HCT116 (cell line): Measurements from ENCODE around the gene TTC21B. TPM values are rescaled to one million over a fixed set of nuclear protein-coding genes. Genes with fewer than 3 reads are reported as not detected.

Source experiments
- ATAC-seq: fragments of 200-7000 bp; cut with Tn5 transposase; 2 replicates; pipeline ENCODE4 v1.9.1; 2020; ENCODE audit warnings: mild to moderate bottlenecking, moderate library complexity
- BruUV-seq: library from RNA; stranded (reverse); fragments of 400-500 nt; replicated peaks from 2 replicates; lab custom pipeline; 2021; lab: Mats Ljungman, UMichigan
- CTCF ChIA-PET: fragments of 300-600 bp; sonication (Branson Sonifier 250); formaldehyde crosslinking; loops from one replicate; lab custom pipeline; 2021; ENCODE audit warnings: antibody characterized with exemption; lab: Charles Lee
- POLR2A ChIA-PET: fragments of 300-600, 350-600 bp; sonication (Branson Sonifier 250); formaldehyde crosslinking; loops from one replicate; lab custom pipeline; 2021; ENCODE audit warnings: antibody characterized with exemption; lab: Charles Lee
- RAD21 ChIA-PET, 2 experiments: fragments of 300-600 bp; sonication (Branson Sonifier 250); formaldehyde crosslinking; loops; one replicate each; lab custom pipeline; 2023; ENCODE audit warnings: low total read pairs in 2 of 2; ENCODE audit not compliant: uncharacterized antibody in 2 of 2, unreplicated experiment in 2 of 2, low non-redundant PET in 1 of 2; lab: Charles Lee
- DNase-seq: peaks from one replicate; pipeline ENCODE4 v3.0.0-alpha.2; 2010; ENCODE audit warnings: low read depth, low spot score
- H2AFZ ChIP-seq: fragments of 200-600 bp; shearing (Covaris generic), sonication (generic); 2 replicates; pipeline ENCODE4 v1.6.1; 2017; ENCODE audit warnings: low read depth, mixed run types, mixed read lengths, antibody characterized with exemption, low read length; ENCODE audit not compliant: poor library complexity, severe bottlenecking
- H3K27ac ChIP-seq: 2 replicates; pipeline ENCODE4 v1.5.1; 2012; ENCODE audit warnings: low read depth, low read length
- H3K27me3 ChIP-seq: fragments of 200-600 bp; sonication (generic); 2 replicates; pipeline ENCODE4 v1.6.1; 2016; ENCODE audit warnings: mixed run types, low read length, mixed read lengths; ENCODE audit not compliant: insufficient read depth
- H3K36me3 ChIP-seq, 2 experiments: fragments of 200-500 bp in 1 of 2; fragments of 200-600 bp in 1 of 2; sonication (Bioruptor generic) in 1 of 2; sonication (generic) in 1 of 2; 2 replicates each; pipeline versions ENCODE4 v1.5.1 to v1.6.1; 2014 to 2016; ENCODE audit warnings: low read length in 2 of 2, inconsistent platforms in 1 of 2, mixed read lengths in 1 of 2, mixed run types in 1 of 2; ENCODE audit not compliant: insufficient read depth in 2 of 2, control insufficient read depth in 1 of 2
- H3K4me1 ChIP-seq, 2 experiments: fragments of 200-600 bp in 1 of 2; sonication (generic) in 1 of 2; 2 replicates each; pipeline versions ENCODE4 v1.5.1 to v1.6.1; 2012 to 2017; ENCODE audit warnings: low read length in 2 of 2, inconsistent platforms in 1 of 2, mild to moderate bottlenecking in 1 of 2, mixed read lengths in 1 of 2, mixed run types in 1 of 2, moderate library complexity in 1 of 2; ENCODE audit not compliant: insufficient read depth in 2 of 2, control insufficient read depth in 1 of 2
- H3K4me2 ChIP-seq: fragments of 200-600 bp; sonication (generic); 2 replicates; pipeline ENCODE4 v1.6.1; 2017; ENCODE audit warnings: mixed run types, low read length, mixed read lengths
- H3K4me3 ChIP-seq, 2 experiments: fragments of 200-600 bp in 1 of 2; sonication (generic) in 1 of 2; replicated peaks in 1 of 2; 2 replicates each; pipeline ENCODE4 v1.5.1; 2011 to 2016; ENCODE audit warnings: low read length in 2 of 2, control low read depth in 1 of 2, low read depth in 1 of 2, mild to moderate bottlenecking in 1 of 2, mixed read lengths in 1 of 2, mixed run types in 1 of 2
- H3K79me2 ChIP-seq: fragments of 200-600 bp; sonication (generic); 2 replicates; pipeline ENCODE4 v1.6.1; 2017; ENCODE audit warnings: mild to moderate bottlenecking, mixed run types, low read length, moderate library complexity, mixed read lengths; ENCODE audit not compliant: insufficient read depth
- H3K9ac ChIP-seq: fragments of 200-600 bp; sonication (generic); 2 replicates; pipeline ENCODE4 v1.6.1; 2016; ENCODE audit warnings: low read length, mixed read lengths
- H3K9me2 ChIP-seq: fragments of 200-600 bp; sonication (generic), shearing (Covaris generic); 2 replicates; pipeline ENCODE4 v1.6.1; 2017; ENCODE audit warnings: mixed run types, mild to moderate bottlenecking, moderate library complexity; ENCODE audit not compliant: insufficient read depth
- H3K9me3 ChIP-seq, 2 experiments: fragments of 200-500 bp in 1 of 2; fragments of 200-600 bp in 1 of 2; sonication (Bioruptor generic) in 1 of 2; sonication (generic) in 1 of 2; 2 replicates each; pipeline ENCODE4 v1.6.1; 2014 to 2017; ENCODE audit warnings: low read length in 2 of 2, mixed read lengths in 2 of 2, inconsistent platforms in 1 of 2, low read depth in 1 of 2, mild to moderate bottlenecking in 1 of 2, mixed run types in 1 of 2, moderate library complexity in 1 of 2; ENCODE audit not compliant: control insufficient read depth in 1 of 2, insufficient read depth in 1 of 2
- H4K20me1 ChIP-seq: fragments of 200-600 bp; sonication (generic), shearing (Covaris generic); 2 replicates; pipeline ENCODE4 v1.6.1; 2017; ENCODE audit warnings: mixed run types, mild to moderate bottlenecking, moderate library complexity; ENCODE audit not compliant: insufficient read depth
- FOSL1 ChIP-seq: IDR thresholded peaks from 2 replicates; pipeline ENCODE4 v1.6.1; 2012; ENCODE audit warnings: low read depth
- JUND ChIP-seq: IDR thresholded peaks from 2 replicates; pipeline ENCODE4 v1.6.1; 2012
- REST ChIP-seq: IDR thresholded peaks from 2 replicates; pipeline ENCODE4 v1.6.1; 2012; ENCODE audit warnings: low read depth
- SRF ChIP-seq: IDR thresholded peaks from 2 replicates; pipeline ENCODE4 v1.6.1; 2012; ENCODE audit warnings: low read depth
- YY1 ChIP-seq: IDR thresholded peaks from 2 replicates; pipeline ENCODE4 v1.6.1; 2011; ENCODE audit warnings: low read length, low read depth, moderate library complexity, mild to moderate bottlenecking; ENCODE audit not compliant: insufficient replicate concordance; ENCODE audit errors: extremely low read depth
- intact Hi-C: fragments of 100-400 bp; cut with micrococcal nuclease; formaldehyde crosslinking; loops from 2 replicates; pipeline ENCODE4 v1.10.0; 2022
- total RNA-seq: library from RNA; stranded (reverse); gene quantifications from one replicate; pipeline ENCODE4 v1.2.1, GENCODE V29; 2021; ENCODE audit not compliant: unreplicated experiment

Gene TTC21B
- total RNA-seq, 1 experiment from 2014 or later, result 12.2 TPM

GRCh38 chr2:165904432-165904831 is 49.1 kb downstream of the TTC21B start:
- DNase-seq, result no peak
- Histone ChIP-seq H3K9ac (no peak overlapping the region), H3K79me2 (no peaks in the 10 kb centered on the region), H3K27me3 (no peaks in the 10 kb centered on the region), H3K4me2 (no peak overlapping the region), H2AFZ (no peak overlapping the region), H3K9me3 (no peaks in the 10 kb centered on the region), H3K27ac (no peak overlapping the region), H3K9me2 (no peaks in the 10 kb centered on the region), H3K36me3 (peaks cover 0 to 2% of the 10 kb centered on the region in 2 experiments; a peak in 1 of 4 replicates), H3K4me1 (no peaks in the 10 kb centered on the region), H3K4me3 (no peak overlapping the region), H4K20me1 (no peaks in the 10 kb centered on the region; the same call in 1 of the 2 replicates)
- no TSS peak for BruUV-seq
- intact Hi-C loops, result no loop called here
- ChIA-PET CTCF (no interaction called here), RAD21 (no interaction called here), POLR2A (no interaction called here)
- ATAC-seq, result no peak
- TF ChIP-seq YY1, result no peak

DNA sequence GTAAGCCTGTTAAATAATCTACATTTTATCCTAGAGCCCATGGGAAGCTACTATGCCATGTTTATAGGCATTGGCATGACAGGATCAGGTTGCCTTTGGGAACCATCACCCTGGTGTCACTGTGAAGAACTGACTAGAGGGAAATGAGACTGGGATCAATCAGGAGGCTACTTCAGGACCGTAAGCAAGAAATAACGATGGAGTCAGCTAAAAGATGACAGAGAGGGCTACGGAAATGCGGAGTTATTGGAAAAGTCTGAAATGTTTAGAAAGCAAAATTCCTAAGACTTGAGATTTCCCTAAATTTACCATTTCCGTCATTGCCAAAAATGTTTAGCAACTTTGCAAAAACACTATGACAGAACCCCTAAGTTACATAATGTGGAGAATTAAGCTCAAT is 50.2 kb downstream of the TTC21B start:
- ATAC-seq (no peak), DNase-seq (no peak)
- no peaks in the 10 kb centered on the region for H3K27me3 ChIP-seq
- H2AFZ ChIP-seq, result no peak overlapping the region
- H3K36me3 ChIP-seq, result peaks cover 0 to 5% of the 10 kb centered on the region in 2 experiments; a peak in 1 of 4 replicates
- no peak overlapping the region for H3K9ac ChIP-seq
- no TSS peak for BruUV-seq
- no peak overlapping the region for H3K4me3 ChIP-seq
- ChIA-PET POLR2A (no interaction called here), RAD21 (no interaction called here), CTCF (no interaction called here)
- intact Hi-C loops, result no loop called here
- no peak overlapping the region for H3K4me2 ChIP-seq
- no peaks in the 10 kb centered on the region for H3K9me2 ChIP-seq
- H3K4me1 ChIP-seq, result no peaks in the 10 kb centered on the region
- TF ChIP-seq REST, result no peak
- no peak for TF ChIP-seq SRF
- no peak for TF ChIP-seq YY1
- no peak for TF ChIP-seq JUND
- no peak for TF ChIP-seq FOSL1
- H3K79me2 ChIP-seq, result no peaks in the 10 kb centered on the region
- no peaks in the 10 kb centered on the region; the same call in 1 of the 2 replicates for H4K20me1 ChIP-seq
- no peaks in the 10 kb centered on the region for H3K9me3 ChIP-seq
- H3K27ac ChIP-seq, result no peak overlapping the region
